ENCODE measurements around the gene FSTL3.

GRCh38 chr19:678791-679388, 2.7 kb downstream of the FSTL3 start:
- TF ChIP-seq EZH2 (IDR thresholded peaks at IDR 0.05) (no peak), POLR2AphosphoS5 (IDR thresholded peaks at IDR 0.05; ENCODE audit: borderline replicate concordance, low read depth, low read length) (no peak), FOXP2 (optimal IDR thresholded peaks at IDR 0.05; ENCODE audit: control extremely low read depth, extremely low read length, insufficient read depth) (no peak)
